Astrocyte (in vitro differentiated cells and primary cell): Measurements from ENCODE around the gene CREB5. TPM values are rescaled to one million over a fixed set of nuclear protein-coding genes. Genes with fewer than 3 reads are reported as not detected.

Experiments
- DNase-seq: peaks from one replicate; pipeline ENCODE4 v3.0.0-alpha.2; 2010; ENCODE audit warnings: low read depth
- FAIRE-seq: peaks from 2 replicates; lab custom pipeline; 2011; peaks lifted over from hg19 to GRCh38; lab: Jason Lieb, UNC
- H2AFZ ChIP-seq: 2 replicates; pipeline ENCODE4 v1.6.0; 2012; ENCODE audit warnings: low read depth, low read length, inconsistent platforms
- H3K27ac ChIP-seq: 2 replicates; pipeline ENCODE4 v1.5.1; 2011; ENCODE audit warnings: low read depth, low read length, inconsistent platforms
- H3K27me3 ChIP-seq: 2 replicates; pipeline ENCODE4 v1.6.0; 2011; ENCODE audit warnings: low read length, inconsistent platforms; ENCODE audit not compliant: insufficient read depth
- H3K36me3 ChIP-seq: 2 replicates; pipeline ENCODE4 v1.5.1; 2011; ENCODE audit warnings: low read length, inconsistent platforms; ENCODE audit not compliant: insufficient read depth
- H3K4me1 ChIP-seq: 2 replicates; pipeline ENCODE4 v1.5.1; 2011; ENCODE audit warnings: low read length, inconsistent platforms; ENCODE audit not compliant: insufficient read depth
- H3K4me2 ChIP-seq: 2 replicates; pipeline ENCODE4 v1.6.0; 2012; ENCODE audit warnings: low read length, inconsistent platforms
- H3K4me3 ChIP-seq: 2 replicates; pipeline ENCODE4 v1.5.1; 2011; ENCODE audit warnings: low read depth, mild to moderate bottlenecking, low read length, inconsistent platforms; ENCODE audit not compliant: insufficient read depth
- H3K79me2 ChIP-seq: 2 replicates; pipeline ENCODE4 v1.6.0; 2012; ENCODE audit warnings: mild to moderate bottlenecking, low read length, inconsistent platforms; ENCODE audit not compliant: insufficient read depth
- H3K9ac ChIP-seq: 2 replicates; pipeline ENCODE4 v1.6.0; 2012; ENCODE audit warnings: mild to moderate bottlenecking, low read length, inconsistent platforms
- H3K9me3 ChIP-seq: 2 replicates; pipeline ENCODE4 v1.5.1; 2012; ENCODE audit warnings: low read depth, mild to moderate bottlenecking, low read length, inconsistent platforms; ENCODE audit not compliant: insufficient read depth
- H4K20me1 ChIP-seq: 2 replicates; pipeline ENCODE4 v1.6.0; 2012; ENCODE audit warnings: low read length, inconsistent platforms; ENCODE audit not compliant: insufficient read depth
- H3K27ac Mint-ChIP-seq: one replicate; pipeline ENCODE4 v1.8.0; 2021; ENCODE audit warnings: mild to moderate bottlenecking, mixed read lengths; ENCODE audit not compliant: unreplicated experiment
- H3K27me3 Mint-ChIP-seq: one replicate; pipeline ENCODE4 v1.8.0; 2021; ENCODE audit warnings: low read depth, mixed read lengths; ENCODE audit not compliant: unreplicated experiment
- H3K36me3 Mint-ChIP-seq: one replicate; pipeline ENCODE4 v1.8.0; 2021; ENCODE audit warnings: low read depth, mixed read lengths; ENCODE audit not compliant: unreplicated experiment
- H3K4me1 Mint-ChIP-seq: one replicate; pipeline ENCODE4 v1.8.0; 2021; ENCODE audit warnings: low read depth, mixed read lengths; ENCODE audit not compliant: unreplicated experiment
- H3K4me3 Mint-ChIP-seq: one replicate; pipeline ENCODE4 v1.8.0; 2021; ENCODE audit warnings: mild to moderate bottlenecking, moderate library complexity, mixed read lengths; ENCODE audit not compliant: unreplicated experiment
- H3K9me3 Mint-ChIP-seq: one replicate; pipeline ENCODE4 v1.8.0; 2021; ENCODE audit warnings: mild to moderate bottlenecking, mixed read lengths; ENCODE audit not compliant: unreplicated experiment
- EZH2 ChIP-seq: IDR thresholded peaks from 2 replicates; pipeline ENCODE4 v1.6.1; 2012; ENCODE audit warnings: mild to moderate bottlenecking, low read length, inconsistent platforms; ENCODE audit not compliant: insufficient read depth
- total RNA-seq: library from RNA; stranded (reverse); gene quantifications from 2 replicates; pipeline ENCODE4 v1.2.1, GENCODE V29; 2021
- TF ChIP-seq, protein P1 (sequence below): IDR thresholded peaks from 2 replicates; pipeline ENCODE4 v1.5.1; 2011; ENCODE audit warnings: low read depth, mild to moderate bottlenecking, inconsistent platforms, low read length, moderate library complexity; ENCODE audit not compliant: insufficient read depth

Gene CREB5
- total RNA-seq, 1 donor from 2014 or later, result 25.4 TPM

DNA sequence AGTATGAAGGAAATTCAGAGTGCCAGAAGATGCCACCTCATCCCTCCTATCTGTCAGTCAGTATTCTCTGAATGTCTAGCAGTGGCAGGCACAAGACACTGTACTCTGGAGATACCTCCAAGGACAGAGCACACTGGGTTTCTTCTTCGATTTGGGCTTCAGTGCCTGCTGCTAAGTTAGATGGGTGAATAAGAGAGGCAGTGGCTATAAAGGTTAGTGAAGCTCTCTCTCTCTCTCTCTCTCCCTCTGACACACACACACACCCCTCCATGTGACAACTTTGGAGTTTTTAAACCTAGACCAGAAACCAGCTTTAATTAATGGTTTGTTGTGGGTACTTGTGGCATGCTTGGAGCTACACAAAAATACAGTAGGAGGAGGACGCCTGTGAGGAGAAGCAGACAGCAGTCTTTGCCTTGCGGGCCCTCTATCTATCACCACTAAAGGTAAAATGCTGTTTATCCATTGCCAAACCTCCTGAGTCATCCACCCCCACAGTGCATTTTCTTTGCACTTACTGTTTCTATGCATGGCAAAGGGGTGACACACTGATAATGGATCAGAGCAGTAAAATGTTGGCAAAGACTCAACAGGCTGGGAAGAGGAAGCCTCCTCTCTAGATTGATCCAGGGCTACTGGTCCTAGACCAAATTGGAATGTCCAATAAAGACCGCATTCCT lies 443.4 kb downstream of the CREB5 start:
- H2AFZ ChIP-seq, result no peak overlapping the region

DNA sequence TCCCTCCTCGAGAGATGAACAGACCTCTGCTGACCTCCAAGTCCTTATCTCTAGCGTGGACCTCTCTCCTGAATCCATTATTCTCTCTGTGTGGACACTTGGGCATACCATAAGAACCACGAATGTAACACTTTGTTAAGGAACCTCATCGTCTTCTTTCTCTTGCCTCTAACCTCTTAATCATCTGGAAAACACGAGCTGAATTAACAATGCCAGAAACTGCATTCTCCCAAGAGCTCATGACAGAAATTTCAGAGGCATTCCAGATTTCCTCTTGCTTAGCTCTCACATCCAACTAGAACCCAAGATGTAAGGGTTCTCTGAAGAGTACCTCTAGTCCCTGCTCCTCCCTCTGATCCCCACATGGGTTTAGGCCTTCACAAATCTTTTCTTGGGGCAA lies 444.3 kb downstream of the CREB5 start:
- FAIRE-seq (no peak), DNase-seq (peak; percentile 49)
- peak overlapping the region; percentile 88 for H3K27ac Mint-ChIP-seq
- Histone ChIP-seq H3K27ac (peak overlapping the region; percentile 41), H3K4me1 (peaks cover 18% of the 10 kb centered on the region), H3K9ac (no peak overlapping the region), H3K9me3 (no peaks in the 10 kb centered on the region), H4K20me1 (no peaks in the 10 kb centered on the region), H3K27me3 (peaks cover 18% of the 10 kb centered on the region), H3K36me3 (no peaks in the 10 kb centered on the region), H2AFZ (no peak overlapping the region), H3K79me2 (no peaks in the 10 kb centered on the region), H3K4me3 (no peak overlapping the region), H3K4me2 (no peak overlapping the region)
- no peaks in the 10 kb centered on the region for H3K9me3 Mint-ChIP-seq
- no peaks in the 10 kb centered on the region for H3K36me3 Mint-ChIP-seq
- TF ChIP-seq, protein P1, sequence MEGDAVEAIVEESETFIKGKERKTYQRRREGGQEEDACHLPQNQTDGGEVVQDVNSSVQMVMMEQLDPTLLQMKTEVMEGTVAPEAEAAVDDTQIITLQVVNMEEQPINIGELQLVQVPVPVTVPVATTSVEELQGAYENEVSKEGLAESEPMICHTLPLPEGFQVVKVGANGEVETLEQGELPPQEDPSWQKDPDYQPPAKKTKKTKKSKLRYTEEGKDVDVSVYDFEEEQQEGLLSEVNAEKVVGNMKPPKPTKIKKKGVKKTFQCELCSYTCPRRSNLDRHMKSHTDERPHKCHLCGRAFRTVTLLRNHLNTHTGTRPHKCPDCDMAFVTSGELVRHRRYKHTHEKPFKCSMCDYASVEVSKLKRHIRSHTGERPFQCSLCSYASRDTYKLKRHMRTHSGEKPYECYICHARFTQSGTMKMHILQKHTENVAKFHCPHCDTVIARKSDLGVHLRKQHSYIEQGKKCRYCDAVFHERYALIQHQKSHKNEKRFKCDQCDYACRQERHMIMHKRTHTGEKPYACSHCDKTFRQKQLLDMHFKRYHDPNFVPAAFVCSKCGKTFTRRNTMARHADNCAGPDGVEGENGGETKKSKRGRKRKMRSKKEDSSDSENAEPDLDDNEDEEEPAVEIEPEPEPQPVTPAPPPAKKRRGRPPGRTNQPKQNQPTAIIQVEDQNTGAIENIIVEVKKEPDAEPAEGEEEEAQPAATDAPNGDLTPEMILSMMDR, result no peak
- no peak for TF ChIP-seq EZH2
- no peaks in the 10 kb centered on the region for H3K27me3 Mint-ChIP-seq
- no peak overlapping the region for H3K4me3 Mint-ChIP-seq
- peaks cover 35% of the 10 kb centered on the region for H3K4me1 Mint-ChIP-seq

More for the DNA sequence above, 443.4 kb downstream of the CREB5 start:
- H3K4me2 ChIP-seq, result peak overlapping the region; percentile 68
- Mint-ChIP-seq H3K27me3 (no peaks in the 10 kb centered on the region), H3K4me1 (peaks cover 35% of the 10 kb centered on the region), H3K36me3 (no peaks in the 10 kb centered on the region), H3K4me3 (no peak overlapping the region), H3K27ac (peak overlapping the region; percentile 88), H3K9me3 (no peaks in the 10 kb centered on the region)
- no peak for TF ChIP-seq EZH2
- TF ChIP-seq, protein P1, result no peak
- H3K27me3 ChIP-seq, result peaks cover 21% of the 10 kb centered on the region
- DNase-seq, result peak; percentile 98
- H3K79me2 ChIP-seq, result no peaks in the 10 kb centered on the region
- peak overlapping the region; percentile 54 for H3K9ac ChIP-seq
- FAIRE-seq, result peak; percentile 100
- peak overlapping the region; percentile 74 for H3K27ac ChIP-seq
- H3K36me3 ChIP-seq, result no peaks in the 10 kb centered on the region
- H3K4me1 ChIP-seq, result peaks cover 18% of the 10 kb centered on the region
- H3K4me3 ChIP-seq, result no peak overlapping the region
- H3K9me3 ChIP-seq, result no peaks in the 10 kb centered on the region
- H4K20me1 ChIP-seq, result no peaks in the 10 kb centered on the region

DNA sequence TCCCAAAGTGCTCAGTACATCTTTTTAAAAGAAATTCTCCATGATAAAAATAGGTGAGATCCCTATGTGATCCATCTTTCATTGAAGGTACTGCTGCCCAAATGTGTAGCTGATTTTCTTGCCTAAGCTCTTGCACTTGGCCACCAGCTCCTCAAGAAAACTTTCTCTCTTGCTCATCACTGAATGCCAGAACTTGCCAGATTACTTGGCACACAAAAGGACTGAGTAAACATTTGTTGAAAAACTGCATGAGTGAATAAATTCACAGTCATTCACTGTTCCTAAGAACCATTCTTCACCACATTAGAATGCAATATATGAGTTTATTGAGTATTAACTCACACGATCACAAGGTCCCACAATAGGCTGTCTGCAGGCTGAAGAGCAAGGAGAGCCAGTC lies 445.9 kb downstream of the CREB5 start:
- no peaks in the 10 kb centered on the region for H3K79me2 ChIP-seq
- TF ChIP-seq EZH2, result no peak
- TF ChIP-seq, protein P1, result no peak
- no peak overlapping the region for H3K9ac ChIP-seq
- peaks cover 25% of the 10 kb centered on the region for H3K4me1 ChIP-seq
- Mint-ChIP-seq H3K27ac (no peak overlapping the region), H3K36me3 (no peaks in the 10 kb centered on the region), H3K4me3 (no peak overlapping the region), H3K9me3 (no peaks in the 10 kb centered on the region), H3K4me1 (peaks cover 45% of the 10 kb centered on the region), H3K27me3 (no peaks in the 10 kb centered on the region)
- H4K20me1 ChIP-seq, result no peaks in the 10 kb centered on the region
- H3K4me3 ChIP-seq, result no peak overlapping the region
- no peaks in the 10 kb centered on the region for H3K9me3 ChIP-seq
- FAIRE-seq (peak; percentile 67), DNase-seq (peak; percentile 82)
- peaks cover 8% of the 10 kb centered on the region for H3K27me3 ChIP-seq
- no peaks in the 10 kb centered on the region for H3K36me3 ChIP-seq
- H3K4me2 ChIP-seq, result no peak overlapping the region
- H2AFZ ChIP-seq, result no peak overlapping the region
- H3K27ac ChIP-seq, result no peak overlapping the region
